Measurements from ENCODE around the gene TNIK.
A peak's percentile ranks its signal among the peaks of the same experiment; 100 is the strongest.

TNIK gene

GRCh38 chr3:171350364-171350763 lies 109.8 kb downstream of the TNIK start:
- ChIA-PET CTCF (interaction anchor here (0.6 kb wide), 1 partner anchor 127 kb away, joined by 6 read pairs; no protein-coding TSS in a partner anchor), POLR2A (ENCODE audit: low non-redundant PET) (no interaction called here)
- DNase-seq (ENCODE audit: low spot score), result no peak
- H3K27ac ChIP-seq, result no peak overlapping the region
- TF ChIP-seq, protein P1, sequence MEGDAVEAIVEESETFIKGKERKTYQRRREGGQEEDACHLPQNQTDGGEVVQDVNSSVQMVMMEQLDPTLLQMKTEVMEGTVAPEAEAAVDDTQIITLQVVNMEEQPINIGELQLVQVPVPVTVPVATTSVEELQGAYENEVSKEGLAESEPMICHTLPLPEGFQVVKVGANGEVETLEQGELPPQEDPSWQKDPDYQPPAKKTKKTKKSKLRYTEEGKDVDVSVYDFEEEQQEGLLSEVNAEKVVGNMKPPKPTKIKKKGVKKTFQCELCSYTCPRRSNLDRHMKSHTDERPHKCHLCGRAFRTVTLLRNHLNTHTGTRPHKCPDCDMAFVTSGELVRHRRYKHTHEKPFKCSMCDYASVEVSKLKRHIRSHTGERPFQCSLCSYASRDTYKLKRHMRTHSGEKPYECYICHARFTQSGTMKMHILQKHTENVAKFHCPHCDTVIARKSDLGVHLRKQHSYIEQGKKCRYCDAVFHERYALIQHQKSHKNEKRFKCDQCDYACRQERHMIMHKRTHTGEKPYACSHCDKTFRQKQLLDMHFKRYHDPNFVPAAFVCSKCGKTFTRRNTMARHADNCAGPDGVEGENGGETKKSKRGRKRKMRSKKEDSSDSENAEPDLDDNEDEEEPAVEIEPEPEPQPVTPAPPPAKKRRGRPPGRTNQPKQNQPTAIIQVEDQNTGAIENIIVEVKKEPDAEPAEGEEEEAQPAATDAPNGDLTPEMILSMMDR (conservative IDR thresholded peaks at IDR 0.05; ENCODE audit: low read depth), result no peak

DNA sequence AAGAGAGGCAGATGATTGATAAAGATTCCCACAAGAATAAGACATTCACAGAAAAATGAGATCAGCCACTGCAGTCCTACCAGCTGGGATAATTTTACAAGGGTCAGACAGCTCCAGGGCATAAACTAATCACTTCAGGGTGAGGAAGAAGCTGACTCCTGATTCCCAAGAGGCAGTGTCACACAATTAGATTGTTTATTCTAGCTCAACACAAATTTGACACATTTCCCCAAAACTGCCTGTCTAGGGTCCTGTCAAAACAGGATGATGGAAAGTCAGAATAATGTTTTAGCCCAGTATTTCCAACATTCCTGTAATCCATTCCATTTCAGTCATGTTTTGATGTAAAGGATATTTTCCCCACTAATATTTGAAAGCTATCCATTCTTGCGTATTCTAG lies 110.8 kb downstream of the TNIK start:
- ChIA-PET CTCF (interaction anchor here (0.6 kb wide), 1 partner anchor 8 kb away, joined by 3 read pairs; no protein-coding TSS in a partner anchor), POLR2A (ENCODE audit: low non-redundant PET) (no interaction called here)
- DNase-seq (ENCODE audit: low spot score), result no peak
- TF ChIP-seq, protein P1 (conservative IDR thresholded peaks at IDR 0.05; ENCODE audit: low read depth), result no peak
- H3K27ac ChIP-seq, result no peak overlapping the region

- H3K27ac ChIP-seq, result no peak overlapping the region
- TF ChIP-seq, protein P1 (conservative IDR thresholded peaks at IDR 0.05; ENCODE audit: low read depth), result no peak
- ChIA-PET POLR2A (ENCODE audit: low non-redundant PET) (no interaction called here), CTCF (no interaction called here)
- no peak for DNase-seq (ENCODE audit: low spot score)
Measured at GRCh38 chr3:171348121-171348520, 112.1 kb downstream of the TNIK start.

GRCh38 chr3:171347301-171348039 lies 112.7 kb downstream of the TNIK start:
- DNase-seq (ENCODE audit: low spot score), result peak; percentile 23
- H3K27ac ChIP-seq, result no peak overlapping the region
- TF ChIP-seq, protein P1 (conservative IDR thresholded peaks at IDR 0.05; ENCODE audit: low read depth), result no peak
- ChIA-PET CTCF (interaction anchor here (0.7 kb wide), 1 partner anchor 298 kb away, joined by 5 read pairs; no protein-coding TSS in a partner anchor), POLR2A (ENCODE audit: low non-redundant PET) (no interaction called here)

DNA sequence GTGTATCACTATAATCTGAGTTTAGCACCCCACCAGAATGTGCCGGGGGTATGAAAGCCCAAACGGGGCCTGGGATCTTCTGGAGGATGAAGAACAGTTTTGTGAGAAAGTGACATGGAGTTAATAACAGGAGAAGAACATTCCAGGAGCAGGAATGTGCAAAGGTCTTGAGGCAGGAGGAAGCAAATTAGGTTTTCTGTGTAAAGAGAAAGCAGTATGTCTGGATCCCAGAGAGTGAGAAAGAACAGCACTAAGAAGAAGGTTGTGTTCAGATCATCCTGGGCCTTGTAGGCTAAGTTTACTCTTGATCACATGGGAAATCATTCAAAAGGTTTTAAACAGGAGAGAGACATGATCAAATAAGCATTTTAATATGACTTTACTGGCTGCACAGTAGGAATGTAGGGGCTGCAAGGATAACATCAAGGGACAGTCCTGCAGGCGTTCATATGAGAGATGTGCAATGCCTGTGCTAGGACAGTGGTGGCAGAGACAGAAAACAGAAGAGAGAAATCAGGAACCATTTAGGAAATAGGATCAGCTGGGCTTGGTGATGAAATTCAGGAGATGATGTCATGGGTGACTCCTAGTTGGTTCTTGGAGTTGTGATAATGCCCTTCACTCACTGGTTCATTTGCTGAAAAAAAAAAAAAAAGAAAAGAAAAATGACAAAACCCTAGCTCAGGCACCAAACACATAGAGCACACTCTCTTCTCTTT lies 113.5 kb downstream of the TNIK start:
- TF ChIP-seq, protein P1 (conservative IDR thresholded peaks at IDR 0.05; ENCODE audit: low read depth), result no peak
- H3K27ac ChIP-seq, result no peak overlapping the region
- ChIA-PET CTCF (interaction anchor here (0.6 to 0.7 kb wide), 2 partner anchors 154 to 297 kb away, joined by 3 to 5 read pairs; no protein-coding TSS in a partner anchor), POLR2A (ENCODE audit: low non-redundant PET) (no interaction called here)
- no peak for DNase-seq (ENCODE audit: low spot score)

DNA sequence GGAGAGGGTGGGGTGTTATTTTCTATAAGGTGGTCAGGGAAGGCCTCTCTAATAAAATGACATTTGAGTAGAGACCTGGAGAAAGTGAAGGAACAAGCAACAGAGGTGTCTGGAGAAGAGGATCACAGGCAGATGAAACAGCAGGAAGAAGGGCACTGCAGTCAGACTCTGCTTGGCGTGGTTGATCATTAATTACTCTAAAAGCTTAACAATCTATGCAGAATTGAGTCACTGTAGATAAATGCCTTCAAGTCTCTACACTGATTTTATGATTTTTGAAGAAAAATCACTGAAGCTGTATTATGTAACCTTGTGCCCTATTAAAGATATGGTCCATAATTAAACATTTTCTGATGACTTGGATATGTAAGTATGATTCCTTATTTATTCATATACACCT lies 114.2 kb downstream of the TNIK start:
- no peak overlapping the region for H3K27ac ChIP-seq
- CTCF ChIA-PET, result interaction anchor here (0.6 kb wide), 1 partner anchor 153 kb away, joined by 3 read pairs; no protein-coding TSS in a partner anchor
- DNase-seq (ENCODE audit: low spot score), result no peak
- TF ChIP-seq, protein P1 (conservative IDR thresholded peaks at IDR 0.05; ENCODE audit: low read depth), result no peak
- POLR2A ChIA-PET (ENCODE audit: low non-redundant PET), result no interaction called here

Measured in RWPE1 (cell line).